T-helper 22 cell (primary cell): ENCODE data around the gene BRWD1.

Experiments
- DNase-seq: peaks from one replicate; pipeline ENCODE4 v3.0.0-alpha.2; 2020; ENCODE audit warnings: low read depth

Gene BRWD1

DNA sequence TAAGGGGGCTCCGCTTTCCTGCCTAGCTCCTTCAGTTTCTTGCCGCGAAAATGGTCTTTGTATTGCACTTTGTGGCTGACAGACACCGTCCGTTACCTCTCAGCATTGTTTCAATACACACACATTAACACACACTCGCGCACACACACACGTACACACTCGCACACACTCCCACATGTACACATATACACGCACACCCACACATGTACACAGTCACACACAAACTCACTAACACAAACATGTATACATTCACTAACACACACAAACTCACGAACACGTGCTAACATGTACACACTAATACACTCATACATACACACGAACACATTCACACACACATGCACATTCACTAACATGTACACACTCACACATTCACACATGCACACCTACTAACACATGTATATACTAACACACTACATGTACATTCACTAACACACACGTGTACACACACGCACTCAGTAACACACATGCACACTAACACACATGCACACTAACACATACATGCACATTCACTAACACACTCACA, 179.1 kb downstream of the BRWD1 start:
- no peak for DNase-seq
